B cell (primary cell): ENCODE results near the gene GUCD1. TPM values are rescaled to one million over a fixed set of nuclear protein-coding genes. Genes with fewer than 3 reads are reported as not detected.

ENCODE experiments used
- ATAC-seq: fragments of 200-7000 bp; cut with Tn5 transposase; one replicate; pipeline ENCODE4 v1.10.0; 2021; ENCODE audit warnings: low read depth, mild to moderate bottlenecking, moderate number of reproducible peaks, moderate library complexity
- CTCF ChIA-PET: fragments of 350-600 bp; sonication (Branson Sonifier 250); formaldehyde crosslinking; loops from one replicate; lab custom pipeline; 2021; ENCODE audit warnings: antibody characterized with exemption, inconsistent platforms; lab: Charles Lee
- POLR2A ChIA-PET: fragments of 350-600 bp; sonication (Branson Sonifier 250); formaldehyde crosslinking; loops from one replicate; lab custom pipeline; 2021; ENCODE audit warnings: antibody characterized with exemption; lab: Charles Lee
- DNase-seq: peaks from one replicate; pipeline ENCODE4 v3.0.0; 2013
- H2AFZ ChIP-seq: 2 replicates; pipeline ENCODE4 v1.6.1; 2012; ENCODE audit warnings: mild to moderate bottlenecking, low read depth, low read length; ENCODE audit not compliant: insufficient read depth, poor library complexity, severe bottlenecking
- H3K27ac ChIP-seq, 2 donors: 1 replicate in 1 of 2; 2 replicates in 1 of 2; pipeline ENCODE4 v1.5.1; 2012 to 2013; ENCODE audit warnings: low read length in 2 of 2, mild to moderate bottlenecking in 2 of 2, moderate library complexity in 1 of 2
- H3K27me3 ChIP-seq, 4 experiments: fragments of 200-600 bp in 1 of 4; sonication (generic) in 1 of 4; replicated peaks in 1 of 4; 1 replicate in 2 of 4; 2 replicates in 2 of 4; pipeline versions ENCODE4 v1.6.1 to v1.7.0; 2013 to 2016; ENCODE audit warnings: low read length in 3 of 4, mild to moderate bottlenecking in 2 of 4, mixed read lengths in 1 of 4, moderate library complexity in 1 of 4; ENCODE audit not compliant: insufficient read depth in 4 of 4, control insufficient read depth in 3 of 4; ENCODE audit errors: control extremely low read depth in 1 of 4
- H3K36me3 ChIP-seq, 2 experiments: replicated peaks in 1 of 2; 1 replicate in 1 of 2; 2 replicates in 1 of 2; pipeline versions ENCODE4 v1.6.1 to v1.7.1; 2013; ENCODE audit warnings: low read length in 1 of 2; ENCODE audit not compliant: insufficient read depth in 2 of 2, control insufficient read depth in 1 of 2; ENCODE audit errors: control extremely low read depth in 1 of 2, extremely low read depth in 1 of 2
- H3K4me1 ChIP-seq, 2 donors: fragments of 200-600 bp in 1 of 2; sonication (generic) in 1 of 2; 1 replicate in 1 of 2; 2 replicates in 1 of 2; pipeline versions ENCODE4 v1.5.1 to v1.6.1; 2013 to 2017; ENCODE audit warnings: low read length in 2 of 2; ENCODE audit not compliant: control insufficient read depth in 2 of 2, insufficient read depth in 2 of 2
- H3K4me2 ChIP-seq: replicated peaks from 2 replicates; pipeline ENCODE3; 2012; ENCODE audit warnings: mild to moderate bottlenecking, low read depth, low read length; ENCODE audit not compliant: poor library complexity, severe bottlenecking
- H3K4me3 ChIP-seq, 5 experiments: fragments of 200-600 bp in 1 of 5; sonication (generic) in 1 of 5; 1 replicate in 3 of 5; 2 replicates in 2 of 5; pipeline versions ENCODE4 v1.5.1 to v1.7.0; 2011 to 2016; ENCODE audit warnings: low read length in 4 of 5, mild to moderate bottlenecking in 4 of 5, low read depth in 2 of 5, control low read depth in 1 of 5, moderate library complexity in 1 of 5; ENCODE audit not compliant: insufficient read depth in 1 of 5; ENCODE audit errors: control extremely low read depth in 1 of 5, extremely low read depth in 1 of 5
- H3K79me2 ChIP-seq: fragments of 200-600 bp; sonication (generic); one replicate; pipeline ENCODE4 v1.6.0; 2016; ENCODE audit warnings: low read length; ENCODE audit not compliant: control insufficient read depth, insufficient read depth
- H3K9ac ChIP-seq: fragments of 200-600 bp; sonication (generic); 2 replicates; pipeline ENCODE4 v1.6.1; 2017; ENCODE audit warnings: mild to moderate bottlenecking, low read length, moderate library complexity
- H3K9me3 ChIP-seq, 3 donors: one replicate each; pipeline versions ENCODE4 v1.6.1 to v1.7.1; 2013; ENCODE audit warnings: low read length in 2 of 3; ENCODE audit not compliant: control insufficient read depth in 2 of 3, insufficient read depth in 1 of 3; ENCODE audit errors: control extremely low read depth in 1 of 3
- H4K20me1 ChIP-seq: 2 replicates; pipeline ENCODE4 v1.6.0; 2012; ENCODE audit warnings: mild to moderate bottlenecking, low read length; ENCODE audit not compliant: insufficient read depth, control insufficient read depth, poor library complexity, severe bottlenecking
- H3K27ac Mint-ChIP-seq: one replicate; pipeline ENCODE4 v1.8.0; 2021; ENCODE audit warnings: mixed read lengths
- H3K27me3 Mint-ChIP-seq: one replicate; pipeline ENCODE4 v1.8.0; 2021; ENCODE audit warnings: mixed read lengths
- H3K4me1 Mint-ChIP-seq: one replicate; pipeline ENCODE4 v1.8.0; 2021; ENCODE audit warnings: mixed read lengths
- H3K4me3 Mint-ChIP-seq: one replicate; pipeline ENCODE4 v1.8.0; 2021; ENCODE audit warnings: mixed read lengths
- H3K9me3 Mint-ChIP-seq: one replicate; pipeline ENCODE4 v1.8.0; 2022; ENCODE audit warnings: mixed read lengths; ENCODE audit not compliant: insufficient read depth
- EZH2 ChIP-seq: IDR thresholded peaks from 2 replicates; pipeline ENCODE4 v1.6.1; 2012; ENCODE audit warnings: borderline replicate concordance, low read depth, mild to moderate bottlenecking, moderate library complexity, low read length; ENCODE audit not compliant: insufficient read depth, poor library complexity, severe bottlenecking
- WGBS: methylation state at CpG from one replicate; pipeline ENCODE4 v1.1.5; 2013; ENCODE audit warnings: missing lambda C conversion rate; ENCODE audit not compliant: insufficient coverage; 5-methylcytosine and 5-hydroxymethylcytosine counted together
- intact Hi-C: fragments of 100-400 bp; cut with micrococcal nuclease; formaldehyde crosslinking; loops from one replicate; pipeline ENCODE4 v1.10.0; 2022
- polyA plus RNA-seq: library from polyadenylated mRNA; depleted of rRNA; stranded (reverse); fragments of >200 nt; gene quantifications from 2 replicates; pipeline ENCODE4 v1.2.3, GENCODE V29; 2012
- total RNA-seq, 2 donors: library from RNA; stranded (reverse); fragments of 120-200 nt in 1 of 2; gene quantifications; 1 replicate in 1 of 2; 2 replicates in 1 of 2; pipeline versions ENCODE4 v1.2.3 to v1.2.4, GENCODE V29; 2013 to 2022
- TF ChIP-seq, protein P1 (sequence below): fragments of 200-600 bp; IDR thresholded peaks from one replicate; pipeline ENCODE4 v1.8.0; 2022; ENCODE audit warnings: antibody characterized with exemption, mild to moderate bottlenecking

Gene GUCD1
- total and polyA plus RNA-seq, 2 donors (not counting 1 experiment from before 2014, with no cell fraction given), result 257 to 378 TPM

DNA sequence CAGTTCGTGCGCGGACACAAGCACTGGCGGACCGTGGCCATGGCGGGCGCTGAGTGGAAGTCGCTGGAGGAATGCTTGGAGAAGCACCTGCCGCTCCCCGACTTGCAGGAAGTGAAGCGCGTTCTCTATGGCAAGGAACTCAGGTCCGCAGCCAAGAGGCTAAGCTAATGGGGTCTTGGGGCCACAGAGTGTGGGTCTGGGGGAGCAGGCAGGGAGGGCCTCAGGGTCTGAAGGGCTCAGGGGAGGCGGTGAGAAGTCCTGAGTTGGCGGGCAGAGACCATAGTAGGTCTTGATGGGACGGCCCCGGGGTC lies 59.6 kb downstream of the GUCD1 start:
- no peaks in the 10 kb centered on the region for H3K4me1 Mint-ChIP-seq
- POLR2A ChIA-PET, result no interaction called here
- peaks cover 5 to 11% of the 10 kb centered on the region in 2 donors for H3K4me1 ChIP-seq
- no peak overlapping the region for H3K4me3 Mint-ChIP-seq
- DNase-seq, result no peak
- peaks cover 0 to 27% (median 18%) of the 10 kb centered on the region in 4 experiments for H3K27me3 ChIP-seq
- H3K4me2 ChIP-seq, result no peak overlapping the region
- no peak overlapping the region for H3K4me3 ChIP-seq
- no peak overlapping the region for H3K27ac ChIP-seq
- no peak overlapping the region for H3K27ac Mint-ChIP-seq
- ATAC-seq, result no peak
- H3K9ac ChIP-seq, result no peak overlapping the region
- no peaks in the 10 kb centered on the region for H3K9me3 Mint-ChIP-seq
- peaks cover 30% of the 10 kb centered on the region for H3K27me3 Mint-ChIP-seq
- WGBS, result 94% methylated on average over 15 of the region's 17 CpGs
- TF ChIP-seq, protein P1, sequence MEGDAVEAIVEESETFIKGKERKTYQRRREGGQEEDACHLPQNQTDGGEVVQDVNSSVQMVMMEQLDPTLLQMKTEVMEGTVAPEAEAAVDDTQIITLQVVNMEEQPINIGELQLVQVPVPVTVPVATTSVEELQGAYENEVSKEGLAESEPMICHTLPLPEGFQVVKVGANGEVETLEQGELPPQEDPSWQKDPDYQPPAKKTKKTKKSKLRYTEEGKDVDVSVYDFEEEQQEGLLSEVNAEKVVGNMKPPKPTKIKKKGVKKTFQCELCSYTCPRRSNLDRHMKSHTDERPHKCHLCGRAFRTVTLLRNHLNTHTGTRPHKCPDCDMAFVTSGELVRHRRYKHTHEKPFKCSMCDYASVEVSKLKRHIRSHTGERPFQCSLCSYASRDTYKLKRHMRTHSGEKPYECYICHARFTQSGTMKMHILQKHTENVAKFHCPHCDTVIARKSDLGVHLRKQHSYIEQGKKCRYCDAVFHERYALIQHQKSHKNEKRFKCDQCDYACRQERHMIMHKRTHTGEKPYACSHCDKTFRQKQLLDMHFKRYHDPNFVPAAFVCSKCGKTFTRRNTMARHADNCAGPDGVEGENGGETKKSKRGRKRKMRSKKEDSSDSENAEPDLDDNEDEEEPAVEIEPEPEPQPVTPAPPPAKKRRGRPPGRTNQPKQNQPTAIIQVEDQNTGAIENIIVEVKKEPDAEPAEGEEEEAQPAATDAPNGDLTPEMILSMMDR, result no peak
- no peak for TF ChIP-seq EZH2
- CTCF ChIA-PET, result no interaction called here
- H4K20me1 ChIP-seq, result no peaks in the 10 kb centered on the region
- no peak overlapping the region for H2AFZ ChIP-seq
- intact Hi-C loops, result no loop called here
- no peaks in the 10 kb centered on the region for H3K79me2 ChIP-seq
- no peaks in the 10 kb centered on the region for H3K36me3 ChIP-seq
- peaks cover 0 to 8% (median 0%) of the 10 kb centered on the region in 3 donors for H3K9me3 ChIP-seq

DNA sequence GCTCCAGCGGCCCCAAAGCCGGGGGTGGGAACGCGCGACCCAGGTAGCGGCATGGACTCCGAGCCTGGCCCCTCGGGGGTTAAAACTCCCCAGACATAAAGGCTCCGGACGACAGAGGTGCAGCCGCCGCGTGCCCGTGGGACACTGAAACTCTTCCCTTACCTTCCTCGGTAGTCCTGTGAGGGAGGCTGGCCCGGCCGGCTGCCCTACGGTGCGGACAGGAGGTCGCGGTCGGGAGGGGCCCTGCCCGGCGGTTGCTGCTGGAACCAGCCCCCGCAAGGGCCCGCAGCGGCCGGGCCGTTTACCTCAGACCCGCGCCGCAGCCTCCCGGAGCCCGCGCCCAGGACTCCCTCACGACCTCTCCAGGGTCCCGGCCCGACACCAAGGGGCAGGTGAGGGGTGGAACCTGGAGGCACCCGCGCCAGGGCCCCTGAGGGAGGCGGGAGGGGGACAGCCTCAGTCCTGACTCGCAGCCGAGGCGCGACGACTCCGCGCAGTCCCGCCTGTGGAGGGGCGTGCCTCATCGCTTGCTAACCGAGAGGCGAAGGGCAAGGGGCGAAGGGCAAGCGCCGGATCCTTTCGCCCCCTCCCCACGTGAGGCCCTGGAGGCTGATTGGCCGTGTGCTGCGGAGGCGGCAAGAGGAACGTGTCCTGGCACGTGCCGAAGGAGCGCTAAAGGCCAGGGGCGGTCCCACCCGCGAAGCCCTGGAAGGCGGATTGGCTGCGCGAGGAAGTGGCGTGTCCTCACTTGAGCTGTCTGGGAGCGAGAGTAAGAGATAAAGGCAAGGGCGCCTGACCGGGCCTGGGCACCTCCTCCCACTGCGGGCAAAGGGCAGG lies 60.2 kb downstream of the GUCD1 start, which contains the start of gene UPB1:
TSS of gene UPB1 (plus strand) at position 805 of the 837 bp plus-strand sequence. CDS start 72 bp downstream, outside the sequence.
- Histone ChIP-seq H3K27ac (no peak within 1 kb of the TSS), H3K4me3 (no peak within 1 kb of the TSS), H3K36me3 (no peaks in the 10 kb centered on the region), H2AFZ (peak within 1 kb of the TSS; percentile 38), H3K4me1 (peaks cover 5 to 11% of the 10 kb centered on the region in 2 donors), H3K9me3 (peaks cover 0 to 8% (median 0%) of the 10 kb centered on the region in 3 donors), H3K79me2 (no peaks in the 10 kb centered on the region), H3K9ac (no peak within 1 kb of the TSS), H3K4me2 (peak within 1 kb of the TSS; percentile 38), H4K20me1 (no peaks in the 10 kb centered on the region), H3K27me3 (peaks cover 0 to 27% (median 18%) of the 10 kb centered on the region in 4 experiments)
- TF ChIP-seq, protein P1, result no peak
- TF ChIP-seq EZH2, result no peak
- Mint-ChIP-seq H3K27ac (no peak within 1 kb of the TSS), H3K27me3 (peaks cover 30% of the 10 kb centered on the region), H3K4me1 (no peaks in the 10 kb centered on the region), H3K4me3 (no peak within 1 kb of the TSS), H3K9me3 (no peaks in the 10 kb centered on the region)
- ATAC-seq (no peak), DNase-seq (no peak)
- intact Hi-C loops, result no loop called here
- 40% methylated on average over 76 of the region's 76 CpGs for WGBS
- ChIA-PET CTCF (no interaction called here), POLR2A (no interaction called here)
